Uterus (tissue), 2 donors: ENCODE measurements around the gene AKAP7.

Experiments
- POLR2A ChIP-seq, 2 donors: fragments of 450-650 bp; IDR thresholded peaks; one replicate each; pipeline ENCODE4 v1.6.1; 2016; ENCODE audit warnings: antibody characterized with exemption in 2 of 2, mild to moderate bottlenecking in 1 of 2, moderate library complexity in 1 of 2
- TF ChIP-seq, protein P1 (sequence below), 4 experiments: fragments of 200-600 bp in 2 of 4; fragments of 450-650 bp in 2 of 4; sonication (generic) in 2 of 4; IDR thresholded peaks; one replicate each; pipeline ENCODE4 v1.5.1; 2016 to 2019; ENCODE audit warnings: antibody characterized with exemption in 4 of 4, mild to moderate bottlenecking in 2 of 4, moderate library complexity in 1 of 4

DNA sequence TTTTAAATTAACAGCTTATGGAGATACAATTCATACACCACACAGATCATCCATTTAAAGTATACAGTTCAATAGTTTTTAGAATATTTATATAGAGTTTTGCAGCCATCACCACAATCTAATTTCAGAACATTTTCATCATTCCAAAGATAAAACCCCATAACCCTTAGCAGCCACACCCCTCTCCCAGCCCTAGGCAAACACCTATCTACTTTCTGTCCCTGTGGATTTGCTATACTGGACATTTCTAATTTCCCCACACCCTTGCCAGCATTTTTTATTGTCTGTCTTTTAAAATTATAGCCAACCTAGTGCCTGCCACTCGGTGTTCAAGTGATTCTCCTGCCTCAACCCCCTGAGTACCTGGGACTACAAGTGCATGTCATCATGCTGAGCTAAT lies 23.0 kb upstream of the AKAP7 start:
- no peak for TF ChIP-seq POLR2A (IDR thresholded peaks at IDR 0.05)
- TF ChIP-seq, protein P1, sequence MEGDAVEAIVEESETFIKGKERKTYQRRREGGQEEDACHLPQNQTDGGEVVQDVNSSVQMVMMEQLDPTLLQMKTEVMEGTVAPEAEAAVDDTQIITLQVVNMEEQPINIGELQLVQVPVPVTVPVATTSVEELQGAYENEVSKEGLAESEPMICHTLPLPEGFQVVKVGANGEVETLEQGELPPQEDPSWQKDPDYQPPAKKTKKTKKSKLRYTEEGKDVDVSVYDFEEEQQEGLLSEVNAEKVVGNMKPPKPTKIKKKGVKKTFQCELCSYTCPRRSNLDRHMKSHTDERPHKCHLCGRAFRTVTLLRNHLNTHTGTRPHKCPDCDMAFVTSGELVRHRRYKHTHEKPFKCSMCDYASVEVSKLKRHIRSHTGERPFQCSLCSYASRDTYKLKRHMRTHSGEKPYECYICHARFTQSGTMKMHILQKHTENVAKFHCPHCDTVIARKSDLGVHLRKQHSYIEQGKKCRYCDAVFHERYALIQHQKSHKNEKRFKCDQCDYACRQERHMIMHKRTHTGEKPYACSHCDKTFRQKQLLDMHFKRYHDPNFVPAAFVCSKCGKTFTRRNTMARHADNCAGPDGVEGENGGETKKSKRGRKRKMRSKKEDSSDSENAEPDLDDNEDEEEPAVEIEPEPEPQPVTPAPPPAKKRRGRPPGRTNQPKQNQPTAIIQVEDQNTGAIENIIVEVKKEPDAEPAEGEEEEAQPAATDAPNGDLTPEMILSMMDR (IDR thresholded peaks at IDR 0.05), result no peak
